ENCODE results near the gene PANK3.
A peak's percentile ranks its signal among the peaks of the same experiment; 100 is the strongest.

The PANK3 gene

GRCh38 chr5:168578538-168579487 lies at the start of gene PANK3:
PANK3 (minus strand) TSS chr5:168579368; CDS start chr5:168579283, 85 bp downstream.
- peak; percentile 84 for ATAC-seq
- DNase-seq (ENCODE audit: low spot score in 2 of 2): no peak
- Mint-ChIP-seq H3K4me1 (peaks cover 43% of the 10 kb centered on the region), H3K27ac (peak within 1 kb of the TSS; percentile 95), H3K4me3 (peak within 1 kb of the TSS; percentile 76), H3K9me3 (no peaks in the 10 kb centered on the region), H3K36me3 (peaks cover 18% of the 10 kb centered on the region)

DNA sequence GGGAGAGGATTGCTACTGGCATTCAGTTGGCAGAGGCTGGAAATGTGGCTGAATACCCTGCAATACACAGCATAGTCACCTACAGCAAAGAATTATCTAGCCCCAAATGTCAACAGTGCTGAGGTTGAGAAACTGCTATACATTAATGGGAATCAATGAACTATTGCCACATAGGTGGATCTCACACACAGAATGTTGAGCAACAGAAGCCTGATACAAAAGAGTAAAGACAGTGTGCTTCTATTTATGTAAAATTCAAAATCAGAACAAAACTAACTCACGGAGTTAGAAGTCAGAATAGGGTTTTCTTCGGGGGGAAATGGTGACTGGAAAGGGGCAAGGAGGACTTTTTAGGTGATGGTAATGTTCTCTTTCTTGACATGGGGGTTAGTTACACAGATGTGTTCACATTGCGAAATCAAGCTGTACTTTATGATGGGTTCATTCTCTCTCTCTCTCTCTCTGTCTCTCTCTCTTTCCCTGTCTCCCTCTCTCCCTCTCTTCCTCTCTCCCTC lies 45.7 kb upstream of the PANK3 start:
- Mint-ChIP-seq H3K27ac (no peak overlapping the region), H3K9me3 (no peaks in the 10 kb centered on the region), H3K4me1 (no peaks in the 10 kb centered on the region), H3K36me3 (no peaks in the 10 kb centered on the region), H3K4me3 (no peak overlapping the region)
- DNase-seq (ENCODE audit: low spot score in 2 of 2) (no peak), ATAC-seq (no peak)

DNA sequence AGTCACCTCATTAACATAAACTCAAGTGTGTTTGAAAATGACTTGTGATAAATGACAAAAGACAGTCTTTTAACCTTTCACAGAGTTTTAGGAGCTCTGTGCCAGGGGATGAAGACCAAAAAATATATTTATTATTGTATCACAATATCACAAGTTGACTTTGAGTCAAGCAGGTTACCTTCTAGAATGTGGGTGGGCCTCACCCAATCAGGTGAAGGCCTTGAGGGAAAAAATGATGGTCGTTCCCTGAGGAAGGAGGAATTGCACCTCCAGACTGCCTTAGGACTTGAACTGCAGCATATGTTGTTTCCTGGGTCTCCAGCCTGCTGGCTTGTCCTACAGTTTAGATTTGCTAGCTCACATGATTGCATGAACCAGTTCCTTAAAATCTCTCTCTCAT lies 41.6 kb upstream of the PANK3 start:
- no peaks in the 10 kb centered on the region for H3K9me3 Mint-ChIP-seq
- no peak overlapping the region for H3K4me3 Mint-ChIP-seq
- H3K27ac Mint-ChIP-seq: no peak overlapping the region
- DNase-seq (ENCODE audit: low spot score in 2 of 2) (no peak), ATAC-seq (no peak)
- no peaks in the 10 kb centered on the region for H3K36me3 Mint-ChIP-seq
- H3K4me1 Mint-ChIP-seq: no peaks in the 10 kb centered on the region

- no peaks in the 10 kb centered on the region for H3K36me3 Mint-ChIP-seq
- no peak overlapping the region for H3K4me3 Mint-ChIP-seq
- H3K9me3 Mint-ChIP-seq: no peaks in the 10 kb centered on the region
- peaks cover 9% of the 10 kb centered on the region for H3K4me1 Mint-ChIP-seq
- no peak overlapping the region for H3K27ac Mint-ChIP-seq
- DNase-seq (ENCODE audit: low spot score in 2 of 2): no peak
- no peak for ATAC-seq
These were observed 35.5 kb upstream of the PANK3 start for GRCh38 chr5:168614661-168615060.

DNA sequence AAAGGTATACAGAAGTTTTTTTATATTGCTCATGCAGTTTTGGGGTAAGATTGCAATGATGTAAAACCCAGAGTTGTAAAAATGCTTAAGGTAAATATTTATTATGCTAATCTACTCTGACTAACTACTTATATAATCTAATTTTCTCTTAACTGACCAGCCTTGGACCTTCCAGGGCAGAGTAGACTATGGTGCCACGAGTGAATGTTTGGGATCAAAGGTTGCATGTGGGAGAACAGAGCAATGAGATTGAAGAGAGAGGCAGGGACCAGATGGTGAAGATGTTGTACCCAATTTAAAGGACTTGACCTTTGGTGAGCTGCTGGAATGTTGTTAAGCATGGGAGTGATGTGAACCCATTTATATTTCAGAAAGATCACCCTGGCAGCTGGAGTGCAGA lies 34.8 kb upstream of the PANK3 start:
- ATAC-seq (no peak), DNase-seq (ENCODE audit: low spot score in 2 of 2) (no peak)
- H3K27ac Mint-ChIP-seq: no peak overlapping the region
- peaks cover 9% of the 10 kb centered on the region for H3K4me1 Mint-ChIP-seq
- H3K4me3 Mint-ChIP-seq: no peak overlapping the region
- H3K36me3 Mint-ChIP-seq: no peaks in the 10 kb centered on the region
- no peaks in the 10 kb centered on the region for H3K9me3 Mint-ChIP-seq

- DNase-seq (ENCODE audit: low spot score in 2 of 2) (no peak), ATAC-seq (no peak)
- no peaks in the 10 kb centered on the region for H3K36me3 Mint-ChIP-seq
- no peak overlapping the region for H3K4me3 Mint-ChIP-seq
- peak overlapping the region; percentile 56 for H3K27ac Mint-ChIP-seq
- H3K4me1 Mint-ChIP-seq: peaks cover 15% of the 10 kb centered on the region
- H3K9me3 Mint-ChIP-seq: no peaks in the 10 kb centered on the region
These were observed 34.2 kb upstream of the PANK3 start for GRCh38 chr5:168613396-168613795.

DNA sequence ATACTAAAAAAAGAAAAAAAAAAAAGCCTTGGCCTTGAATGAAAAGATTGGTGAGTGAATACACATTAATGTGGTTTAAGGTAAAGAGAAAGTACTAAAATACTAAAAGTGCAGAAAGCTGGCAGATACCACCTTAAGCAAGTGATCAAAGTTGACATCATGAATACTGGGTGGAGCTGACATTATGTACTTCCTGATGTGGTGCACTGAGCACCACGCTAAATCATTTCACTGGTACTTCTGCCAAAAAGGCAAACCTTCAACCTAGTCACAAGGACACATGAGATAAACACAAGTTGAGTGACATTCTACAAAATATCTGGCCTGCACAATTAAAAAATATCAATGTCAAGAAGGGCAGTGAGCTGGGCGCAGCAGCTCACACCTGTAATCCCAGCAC lies 33.8 kb upstream of the PANK3 start:
- Mint-ChIP-seq H3K27ac (peak overlapping the region; percentile 56), H3K4me3 (no peak overlapping the region)
- no peak for DNase-seq (ENCODE audit: low spot score in 2 of 2)

GRCh38 chr5:168612123-168612522 lies 33.0 kb upstream of the PANK3 start:
- Mint-ChIP-seq H3K27ac (no peak overlapping the region), H3K4me1 (peaks cover 23% of the 10 kb centered on the region), H3K36me3 (no peaks in the 10 kb centered on the region), H3K9me3 (no peaks in the 10 kb centered on the region), H3K4me3 (no peak overlapping the region)
- DNase-seq (ENCODE audit: low spot score in 2 of 2) (no peak), ATAC-seq (no peak)

More for the DNA sequence above, 33.8 kb upstream of the PANK3 start:
- H3K36me3 Mint-ChIP-seq: no peaks in the 10 kb centered on the region
- peak; percentile 84 for ATAC-seq
- H3K9me3 Mint-ChIP-seq: no peaks in the 10 kb centered on the region
- H3K4me1 Mint-ChIP-seq: peaks cover 19% of the 10 kb centered on the region

DNA sequence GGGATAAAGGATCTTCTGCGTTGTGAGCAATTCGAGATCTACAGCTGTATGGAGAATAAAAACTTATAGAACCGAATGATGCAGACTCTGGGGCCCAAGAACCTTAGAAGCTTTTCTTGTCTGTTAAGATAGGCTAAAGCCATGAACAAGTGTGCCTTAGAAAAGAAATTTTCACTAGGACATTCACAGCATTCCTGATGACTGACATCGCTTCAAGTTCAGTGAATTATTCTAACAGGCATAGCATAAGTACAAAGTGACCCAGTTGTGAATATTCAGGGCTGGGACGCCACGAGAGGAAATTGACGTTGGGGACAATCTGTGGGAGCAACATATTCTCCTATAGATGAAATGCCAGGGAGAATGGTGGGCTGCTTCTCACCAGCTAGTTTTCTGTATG lies 32.0 kb upstream of the PANK3 start:
- Mint-ChIP-seq H3K36me3 (no peaks in the 10 kb centered on the region), H3K4me3 (no peak overlapping the region), H3K9me3 (no peaks in the 10 kb centered on the region), H3K27ac (no peak overlapping the region), H3K4me1 (peaks cover 23% of the 10 kb centered on the region)
- DNase-seq (ENCODE audit: low spot score in 2 of 2): no peak
- ATAC-seq: no peak

DNA sequence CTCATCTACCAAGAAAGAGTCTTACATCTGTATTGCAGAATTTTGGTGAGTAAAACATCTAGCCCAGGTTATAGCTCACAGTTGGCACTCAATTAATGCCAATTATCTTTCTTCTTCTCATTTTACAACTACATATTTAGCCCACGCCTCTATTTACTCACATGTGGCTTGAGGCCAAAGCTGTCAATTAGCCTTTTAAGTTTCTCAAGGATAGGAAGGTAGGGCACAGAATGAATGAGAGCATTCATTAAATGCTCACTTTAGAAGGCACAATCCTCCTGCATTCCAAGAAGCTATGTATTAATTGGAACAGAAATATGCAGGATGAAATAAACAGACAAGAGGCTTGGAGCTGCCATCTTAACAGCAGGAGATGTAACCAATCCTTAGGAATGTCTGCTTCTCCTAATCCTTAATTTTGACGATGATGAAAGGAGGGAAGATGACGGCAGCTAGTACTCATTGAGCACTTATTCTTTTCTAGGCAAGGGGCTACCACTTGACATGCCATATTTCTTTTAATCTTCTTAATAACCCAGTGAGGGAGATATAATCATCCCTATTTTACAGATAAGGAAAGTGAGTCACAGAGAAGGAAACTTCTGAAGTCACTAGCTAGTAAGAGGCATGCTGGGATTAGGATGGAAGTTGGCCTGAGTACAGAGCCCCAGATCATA lies 30.8 kb upstream of the PANK3 start:
- peaks cover 23% of the 10 kb centered on the region for H3K4me1 Mint-ChIP-seq
- H3K9me3 Mint-ChIP-seq: no peaks in the 10 kb centered on the region
- DNase-seq (ENCODE audit: low spot score in 2 of 2) (no peak), ATAC-seq (no peak)
- H3K27ac Mint-ChIP-seq: no peak overlapping the region
- no peak overlapping the region for H3K4me3 Mint-ChIP-seq
- H3K36me3 Mint-ChIP-seq: no peaks in the 10 kb centered on the region

DNA sequence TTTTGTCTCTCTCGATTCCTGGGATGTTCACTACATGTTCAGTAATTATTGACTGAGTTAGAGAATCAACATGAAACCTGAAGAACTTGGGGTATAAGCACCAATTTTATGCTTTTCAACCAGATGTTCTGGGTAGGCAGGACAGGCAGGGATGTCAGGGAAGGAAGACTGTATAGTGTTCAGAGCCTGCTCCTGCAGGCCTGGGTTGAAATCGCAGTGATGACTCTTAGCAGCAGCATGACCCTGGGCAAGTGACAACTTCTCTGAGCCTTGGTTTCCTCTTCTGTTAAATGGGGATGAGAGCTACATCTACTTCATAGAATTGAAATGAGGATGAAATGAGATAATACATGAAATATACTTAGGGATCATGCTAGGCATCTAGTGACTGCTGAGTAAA lies 29.7 kb upstream of the PANK3 start:
- H3K9me3 Mint-ChIP-seq: no peaks in the 10 kb centered on the region
- H3K4me3 Mint-ChIP-seq: no peak overlapping the region
- no peak for ATAC-seq
- DNase-seq (ENCODE audit: low spot score in 2 of 2): no peak
- no peaks in the 10 kb centered on the region for H3K36me3 Mint-ChIP-seq
- no peak overlapping the region for H3K27ac Mint-ChIP-seq
- H3K4me1 Mint-ChIP-seq: peaks cover 23% of the 10 kb centered on the region

- peaks cover 23% of the 10 kb centered on the region for H3K4me1 Mint-ChIP-seq
- ATAC-seq: peak; percentile 24
- no peak overlapping the region for H3K27ac Mint-ChIP-seq
- H3K9me3 Mint-ChIP-seq: no peaks in the 10 kb centered on the region
- no peaks in the 10 kb centered on the region for H3K36me3 Mint-ChIP-seq
- no peak overlapping the region for H3K4me3 Mint-ChIP-seq
- DNase-seq (ENCODE audit: low spot score in 2 of 2): no peak
These were observed 29.2 kb upstream of the PANK3 start for GRCh38 chr5:168608386-168608785.

DNA sequence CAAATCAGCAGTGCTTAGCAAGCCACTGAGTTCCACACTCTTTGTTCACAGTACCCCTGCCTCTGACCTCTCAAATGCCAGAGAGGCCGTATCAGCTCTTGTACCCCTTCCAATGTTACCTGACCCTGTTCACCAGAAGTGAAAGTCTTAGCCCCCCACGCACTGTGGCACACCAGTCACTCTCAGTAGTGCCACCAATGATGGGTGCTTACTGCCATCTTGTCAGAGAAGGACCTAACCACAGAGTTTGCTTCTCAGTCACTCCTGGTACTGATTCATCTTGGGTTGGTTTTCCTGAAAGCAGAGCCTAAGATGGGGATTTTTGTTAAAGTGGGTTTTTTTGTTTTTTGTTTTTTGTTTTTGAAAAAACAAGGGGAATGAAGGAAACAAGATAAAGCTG lies 28.8 kb upstream of the PANK3 start:
- H3K36me3 Mint-ChIP-seq: no peaks in the 10 kb centered on the region
- no peak overlapping the region for H3K27ac Mint-ChIP-seq

GRCh38 chr5:168606562-168606961 lies 27.4 kb upstream of the PANK3 start:
- DNase-seq (ENCODE audit: low spot score in 2 of 2): no peak
- H3K27ac Mint-ChIP-seq: no peak overlapping the region
- no peak overlapping the region for H3K4me3 Mint-ChIP-seq
- H3K9me3 Mint-ChIP-seq: no peaks in the 10 kb centered on the region
- peaks cover 15% of the 10 kb centered on the region for H3K4me1 Mint-ChIP-seq
- H3K36me3 Mint-ChIP-seq: no peaks in the 10 kb centered on the region
- ATAC-seq: no peak

More for the DNA sequence above, 28.8 kb upstream of the PANK3 start:
- Mint-ChIP-seq H3K4me1 (peaks cover 19% of the 10 kb centered on the region), H3K9me3 (no peaks in the 10 kb centered on the region), H3K4me3 (no peak overlapping the region)
- ATAC-seq: peak; percentile 98
- peak; percentile 22 to 66 for DNase-seq (ENCODE audit: low spot score in 2 of 2)

GRCh38 chr5:168604436-168604835 lies 25.3 kb upstream of the PANK3 start:
- Mint-ChIP-seq H3K27ac (no peak overlapping the region), H3K4me3 (no peak overlapping the region), H3K9me3 (no peaks in the 10 kb centered on the region), H3K36me3 (no peaks in the 10 kb centered on the region), H3K4me1 (peaks cover 15% of the 10 kb centered on the region)
- DNase-seq (ENCODE audit: low spot score in 2 of 2) (no peak), ATAC-seq (no peak)

DNA sequence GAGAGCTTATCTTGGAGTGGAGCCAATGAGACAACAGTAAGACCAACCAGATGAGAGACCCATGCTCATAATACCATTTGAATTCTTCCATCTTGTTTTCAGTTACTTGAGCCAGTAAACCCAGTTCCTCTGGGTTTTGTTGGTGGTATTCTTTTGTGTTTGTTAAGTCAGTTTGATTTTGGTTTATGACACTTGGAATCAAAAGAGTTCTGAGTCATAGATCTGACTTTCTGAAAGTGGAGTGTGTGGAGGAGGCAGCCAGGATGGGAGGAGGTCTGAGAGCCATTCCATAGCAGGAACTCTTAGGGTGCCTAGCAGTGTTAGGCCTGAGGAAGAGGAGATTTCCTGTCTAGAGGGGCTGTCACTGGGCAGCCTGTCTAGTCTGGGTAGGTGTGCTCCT lies 24.6 kb upstream of the PANK3 start:
- Mint-ChIP-seq H3K9me3 (no peaks in the 10 kb centered on the region), H3K4me1 (peaks cover 12% of the 10 kb centered on the region), H3K36me3 (no peaks in the 10 kb centered on the region), H3K27ac (no peak overlapping the region), H3K4me3 (no peak overlapping the region)
- DNase-seq (ENCODE audit: low spot score in 2 of 2) (no peak), ATAC-seq (no peak)

Data from stimulated activated effector memory CD8-positive, alpha-beta T cell treated with anti-CD3 and anti-CD28 coated beads, Interleukin-12 subunit alpha, Interleukin-12 subunit beta, amount 100 ng/mL, for 72 hours (primary cell).